GM12875 (cell line): ENCODE results near the gene MSLN.

ENCODE experiments used
- H3K4me3 ChIP-seq: one replicate; pipeline ENCODE4 v1.5.1; 2011; ENCODE audit warnings: low read depth, low read length, control low read depth
- TF ChIP-seq, protein P1 (sequence below): IDR thresholded peaks from 2 replicates; pipeline ENCODE4 v1.5.1; 2011; ENCODE audit warnings: low read depth, mild to moderate bottlenecking, control low read depth, inconsistent platforms, low read length, moderate library complexity, borderline replicate concordance; ENCODE audit not compliant: insufficient read depth

MSLN gene

DNA sequence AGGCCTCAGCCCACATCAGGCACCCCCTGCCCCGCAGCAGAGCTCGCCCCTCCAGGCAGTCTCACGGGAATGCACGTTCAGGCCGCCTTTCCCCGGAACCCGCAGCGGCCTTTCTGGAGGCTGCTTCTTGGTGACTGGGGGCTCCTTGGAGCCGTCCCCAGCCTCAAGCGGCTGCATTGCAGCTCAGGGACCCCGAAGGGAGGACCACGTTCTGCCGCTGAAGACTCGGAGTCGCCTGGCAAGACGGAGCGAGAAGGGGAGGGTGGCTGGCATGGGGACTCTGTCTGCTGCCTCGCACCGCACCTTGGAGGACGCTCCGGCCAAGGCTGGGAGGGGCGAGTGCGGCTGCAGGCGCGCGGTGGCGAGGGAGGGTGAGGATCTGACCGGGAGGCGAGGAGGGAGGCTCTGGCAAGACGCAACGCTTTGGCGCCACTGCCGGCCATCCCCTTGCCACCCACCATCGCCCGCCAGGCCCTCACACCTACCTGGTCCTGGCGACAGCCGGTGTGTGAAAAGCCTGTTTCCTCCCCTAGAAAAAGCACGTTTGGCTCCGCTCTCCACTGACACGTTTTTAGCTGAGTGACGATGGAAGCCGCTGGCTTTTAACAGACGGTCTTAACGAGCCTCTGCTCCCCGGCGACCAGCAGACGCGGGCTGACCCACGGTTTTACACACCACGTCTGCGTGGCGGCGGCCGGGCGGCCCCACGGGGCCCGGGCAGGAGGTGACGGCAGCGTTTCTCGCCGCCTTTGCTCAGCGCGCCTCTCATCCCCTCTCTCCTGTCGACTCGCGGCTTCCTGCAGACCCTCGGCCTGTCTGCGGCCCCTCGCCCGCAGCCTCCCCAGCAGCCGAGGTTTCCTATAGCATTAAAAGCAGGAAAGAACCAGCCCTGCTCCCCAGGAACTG lies 56.7 kb downstream of the MSLN start:
- H3K4me3 ChIP-seq: no peak overlapping the region
- TF ChIP-seq, protein P1, sequence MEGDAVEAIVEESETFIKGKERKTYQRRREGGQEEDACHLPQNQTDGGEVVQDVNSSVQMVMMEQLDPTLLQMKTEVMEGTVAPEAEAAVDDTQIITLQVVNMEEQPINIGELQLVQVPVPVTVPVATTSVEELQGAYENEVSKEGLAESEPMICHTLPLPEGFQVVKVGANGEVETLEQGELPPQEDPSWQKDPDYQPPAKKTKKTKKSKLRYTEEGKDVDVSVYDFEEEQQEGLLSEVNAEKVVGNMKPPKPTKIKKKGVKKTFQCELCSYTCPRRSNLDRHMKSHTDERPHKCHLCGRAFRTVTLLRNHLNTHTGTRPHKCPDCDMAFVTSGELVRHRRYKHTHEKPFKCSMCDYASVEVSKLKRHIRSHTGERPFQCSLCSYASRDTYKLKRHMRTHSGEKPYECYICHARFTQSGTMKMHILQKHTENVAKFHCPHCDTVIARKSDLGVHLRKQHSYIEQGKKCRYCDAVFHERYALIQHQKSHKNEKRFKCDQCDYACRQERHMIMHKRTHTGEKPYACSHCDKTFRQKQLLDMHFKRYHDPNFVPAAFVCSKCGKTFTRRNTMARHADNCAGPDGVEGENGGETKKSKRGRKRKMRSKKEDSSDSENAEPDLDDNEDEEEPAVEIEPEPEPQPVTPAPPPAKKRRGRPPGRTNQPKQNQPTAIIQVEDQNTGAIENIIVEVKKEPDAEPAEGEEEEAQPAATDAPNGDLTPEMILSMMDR: no peak

- H3K4me3 ChIP-seq: no peak overlapping the region
- TF ChIP-seq, protein P1: no peak
Measured at GRCh38 chr16:818132-818531, 57.6 kb downstream of the MSLN start.
